Activated CD4-positive, alpha-beta T cell treated with anti-CD3 and anti-CD28 coated beads, Interleukin-2, amount 10 ng/mL, durations not matched to agents 24 days and 14 days (primary cell): ENCODE measurements around the gene BCL7B. TPM values are rescaled to one million over a fixed set of nuclear protein-coding genes. Genes with fewer than 3 reads are reported as not detected.
"Not testable (repeated sequence)": the region's sequence is repeated elsewhere in the genome, so short reads cannot be mapped to it uniquely, and the experiment has no call there.

Source experiments
- DNase-seq: peaks from one replicate; pipeline ENCODE4 v3.0.0; 2022
- H3K27ac Mint-ChIP-seq: one replicate; pipeline ENCODE4 v1.8.0; 2022; ENCODE audit warnings: mild to moderate bottlenecking, mixed read lengths
- H3K27me3 Mint-ChIP-seq: one replicate; pipeline ENCODE4 v1.8.0; 2022; ENCODE audit warnings: mixed read lengths
- H3K36me3 Mint-ChIP-seq: one replicate; pipeline ENCODE4 v1.8.0; 2022; ENCODE audit warnings: low read depth, mild to moderate bottlenecking, mixed read lengths
- H3K4me1 Mint-ChIP-seq: one replicate; pipeline ENCODE4 v1.8.0; 2021; ENCODE audit warnings: mixed read lengths
- H3K4me3 Mint-ChIP-seq: one replicate; pipeline ENCODE4 v1.8.0; 2022; ENCODE audit warnings: mild to moderate bottlenecking, moderate library complexity, mixed read lengths
- H3K9me3 Mint-ChIP-seq: one replicate; pipeline ENCODE4 v1.8.0; 2021; ENCODE audit warnings: mixed read lengths
- intact Hi-C: fragments of 100-400 bp; cut with micrococcal nuclease; formaldehyde crosslinking; loops from one replicate; pipeline ENCODE4 v1.15.1; 2023
- total RNA-seq: library from RNA; stranded (reverse); gene quantifications from 2 replicates; pipeline ENCODE4 v1.2.3, GENCODE V29; 2022

BCL7B gene
- total RNA-seq, 1 donor from 2014 or later = 75.9 TPM

GRCh38 chr7:73535918-73536317 lies 21.6 kb downstream of the BCL7B start:
- intact Hi-C loops, H3K4me1 Mint-ChIP-seq: not testable (repeated sequence)

GRCh38 chr7:73533742-73534141 lies 23.7 kb downstream of the BCL7B start:
- H3K27me3 Mint-ChIP-seq = no peaks in the 10 kb centered on the region
- intact Hi-C loops = no loop called here
- no peak overlapping the region for H3K27ac Mint-ChIP-seq
- no peaks in the 10 kb centered on the region for H3K9me3 Mint-ChIP-seq
- H3K36me3 Mint-ChIP-seq = peaks cover 29% of the 10 kb centered on the region
- no peak for DNase-seq
- no peak overlapping the region for H3K4me3 Mint-ChIP-seq
- no peaks in the 10 kb centered on the region for H3K4me1 Mint-ChIP-seq

More at GRCh38 chr7:73535918-73536317, 21.6 kb downstream of the BCL7B start:
- not testable (repeated sequence) for H3K4me3 Mint-ChIP-seq, DNase-seq, H3K27me3 Mint-ChIP-seq, H3K27ac Mint-ChIP-seq, H3K9me3 Mint-ChIP-seq
- peaks cover 42% of the 10 kb centered on the region for H3K36me3 Mint-ChIP-seq

GRCh38 chr7:73532224-73532623 lies 25.3 kb downstream of the BCL7B start:
- DNase-seq = no peak
- no peaks in the 10 kb centered on the region for H3K9me3 Mint-ChIP-seq
- no peaks in the 10 kb centered on the region for H3K27me3 Mint-ChIP-seq
- H3K27ac Mint-ChIP-seq = no peak overlapping the region
- peaks cover 6% of the 10 kb centered on the region for H3K4me1 Mint-ChIP-seq
- H3K4me3 Mint-ChIP-seq = no peak overlapping the region
- intact Hi-C loops = no loop called here
- peaks cover 16% of the 10 kb centered on the region for H3K36me3 Mint-ChIP-seq

- DNase-seq = no peak
- intact Hi-C loops = no loop called here
- H3K4me3 Mint-ChIP-seq = no peak overlapping the region
- H3K9me3 Mint-ChIP-seq = no peaks in the 10 kb centered on the region
- peaks cover 12% of the 10 kb centered on the region for H3K4me1 Mint-ChIP-seq
- H3K36me3 Mint-ChIP-seq = peaks cover 5% of the 10 kb centered on the region
- H3K27me3 Mint-ChIP-seq = no peaks in the 10 kb centered on the region
- H3K27ac Mint-ChIP-seq = no peak overlapping the region
Observed at GRCh38 chr7:73530800-73531199, 26.7 kb downstream of the BCL7B start.

- Mint-ChIP-seq H3K9me3 (no peaks in the 10 kb centered on the region), H3K27ac (peak overlapping the region; percentile 56), H3K4me3 (peak overlapping the region; percentile 20), H3K4me1 (peaks cover 30% of the 10 kb centered on the region), H3K27me3 (no peaks in the 10 kb centered on the region), H3K36me3 (peaks cover 6% of the 10 kb centered on the region)
- intact Hi-C loops = no loop called here
- peak; percentile 62 for DNase-seq
Observed at GRCh38 chr7:73526896-73527821, 30.3 kb downstream of the BCL7B start.

GRCh38 chr7:73526158-73526494 lies 31.4 kb downstream of the BCL7B start:
- DNase-seq, H3K27ac Mint-ChIP-seq, intact Hi-C loops, H3K9me3 Mint-ChIP-seq, H3K36me3 Mint-ChIP-seq, H3K27me3 Mint-ChIP-seq: not testable (repeated sequence)
- Mint-ChIP-seq H3K4me3 (peak overlapping the region; percentile 76), H3K4me1 (peaks cover 31% of the 10 kb centered on the region)

GRCh38 chr7:73522105-73522872 lies 35.2 kb downstream of the BCL7B start, which contains the start of gene BAZ1B:
TSS of gene BAZ1B (minus strand) at chr7:73522293. CDS start at chr7:73521933, 360 bp downstream.
- peaks cover 50% of the 10 kb centered on the region for H3K4me1 Mint-ChIP-seq
- peak within 1 kb of the TSS; percentile 94 for H3K27ac Mint-ChIP-seq
- no peaks in the 10 kb centered on the region for H3K27me3 Mint-ChIP-seq
- peak within 1 kb of the TSS; percentile 94 for H3K4me3 Mint-ChIP-seq
- peak; percentile 99 for DNase-seq
- intact Hi-C loops = loop anchor here (1.0 to 5.0 kb wide), 6 partner anchors 35 to 216 kb away; partner anchors contain the start of genes ABHD11, BCL7B, BUD23 and DNAJC30
- H3K9me3 Mint-ChIP-seq = no peaks in the 10 kb centered on the region
- peaks cover 34% of the 10 kb centered on the region for H3K36me3 Mint-ChIP-seq

GRCh38 chr7:73521636-73522104 lies 35.8 kb downstream of the BCL7B start:
- peaks cover 40% of the 10 kb centered on the region for H3K36me3 Mint-ChIP-seq
- intact Hi-C loops = loop anchor here (1.0 to 5.0 kb wide), 6 partner anchors 36 to 217 kb away; partner anchors contain the start of genes ABHD11, BCL7B, BUD23 and DNAJC30
- H3K27me3 Mint-ChIP-seq = no peaks in the 10 kb centered on the region
- H3K9me3 Mint-ChIP-seq = no peaks in the 10 kb centered on the region
- H3K4me3 Mint-ChIP-seq = peak overlapping the region; percentile 94
- peaks cover 48% of the 10 kb centered on the region for H3K4me1 Mint-ChIP-seq
- H3K27ac Mint-ChIP-seq = peak overlapping the region; percentile 65
- DNase-seq = no peak

- peaks cover 48% of the 10 kb centered on the region for H3K4me1 Mint-ChIP-seq
- no peaks in the 10 kb centered on the region for H3K27me3 Mint-ChIP-seq
- H3K4me3 Mint-ChIP-seq = peak overlapping the region; percentile 90
- intact Hi-C loops = loop anchor here (5.0 kb wide), 2 partner anchors 146 to 196 kb away; partner anchors contain the start of genes STX1A and VPS37D
- DNase-seq = no peak
- H3K27ac Mint-ChIP-seq = peak overlapping the region; percentile 88
- H3K36me3 Mint-ChIP-seq = peaks cover 42% of the 10 kb centered on the region
- H3K9me3 Mint-ChIP-seq = no peaks in the 10 kb centered on the region
Observed at GRCh38 chr7:73520673-73521635, 36.5 kb downstream of the BCL7B start.

GRCh38 chr7:73519867-73520672 lies 37.4 kb downstream of the BCL7B start:
- Mint-ChIP-seq H3K36me3 (peaks cover 44% of the 10 kb centered on the region), H3K4me1 (peaks cover 44% of the 10 kb centered on the region)

GRCh38 chr7:73518470-73518869 lies 39.0 kb downstream of the BCL7B start:
- peaks cover 39% of the 10 kb centered on the region for H3K4me1 Mint-ChIP-seq
- intact Hi-C loops = no loop called here
- H3K27ac Mint-ChIP-seq = peak overlapping the region; percentile 70
- H3K9me3 Mint-ChIP-seq = no peaks in the 10 kb centered on the region
- no peak for DNase-seq
- H3K4me3 Mint-ChIP-seq = peak overlapping the region; percentile 90
- peaks cover 51% of the 10 kb centered on the region for H3K36me3 Mint-ChIP-seq
- no peaks in the 10 kb centered on the region for H3K27me3 Mint-ChIP-seq

More at GRCh38 chr7:73519867-73520672, 37.4 kb downstream of the BCL7B start:
- DNase-seq = peak; percentile 67
- peak overlapping the region; percentile 90 for H3K4me3 Mint-ChIP-seq
- H3K9me3 Mint-ChIP-seq = no peaks in the 10 kb centered on the region
- intact Hi-C loops = loop anchor here (5.0 kb wide), 2 partner anchors 147 to 197 kb away; partner anchors contain the start of genes STX1A and VPS37D
- H3K27ac Mint-ChIP-seq = peak overlapping the region; percentile 88
- no peaks in the 10 kb centered on the region for H3K27me3 Mint-ChIP-seq
